HEK293T (cell line): Measurements from ENCODE around the gene TMEM38B.

Source experiments
- ELF4 ChIP-seq: fragments of 450-650 bp; IDR thresholded peaks from 2 replicates; pipeline ENCODE4 v1.6.1; 2017; ENCODE audit warnings: antibody characterized with exemption
- FOXK2 ChIP-seq: fragments of 450-650 bp; IDR thresholded peaks from 2 replicates; pipeline ENCODE4 v1.6.1; 2016; ENCODE audit warnings: mild to moderate bottlenecking
- LEF1 ChIP-seq: fragments of 450-650 bp; IDR thresholded peaks from 2 replicates; pipeline ENCODE4 v1.6.1; 2017; ENCODE audit warnings: mild to moderate bottlenecking, borderline replicate concordance
- PKNOX1 ChIP-seq: fragments of 450-650 bp; IDR thresholded peaks from 2 replicates; pipeline ENCODE4 v1.6.1; 2016
- SP1 ChIP-seq: fragments of 450-650 bp; IDR thresholded peaks from 2 replicates; pipeline ENCODE4 v1.6.1; 2017
- SUZ12 ChIP-seq: fragments of 450-650 bp; IDR thresholded peaks from 2 replicates; pipeline ENCODE4 v1.6.1; 2016; ENCODE audit warnings: mild to moderate bottlenecking
- TARDBP ChIP-seq: fragments of 450-650 bp; IDR thresholded peaks from 2 replicates; pipeline ENCODE4 v1.6.1; 2016

GRCh38 chr9:105683688-105684275, 10.6 kb upstream of the TMEM38B start:
- no peak for TF ChIP-seq SP1
- no peak for TF ChIP-seq LEF1
- TF ChIP-seq TARDBP: no peak
- TF ChIP-seq ELF4: no peak
- no peak for TF ChIP-seq FOXK2
- no peak for TF ChIP-seq SUZ12
- TF ChIP-seq PKNOX1: no peak
